ENCODE measurements around the gene RNF168.

RNF168 gene

DNA sequence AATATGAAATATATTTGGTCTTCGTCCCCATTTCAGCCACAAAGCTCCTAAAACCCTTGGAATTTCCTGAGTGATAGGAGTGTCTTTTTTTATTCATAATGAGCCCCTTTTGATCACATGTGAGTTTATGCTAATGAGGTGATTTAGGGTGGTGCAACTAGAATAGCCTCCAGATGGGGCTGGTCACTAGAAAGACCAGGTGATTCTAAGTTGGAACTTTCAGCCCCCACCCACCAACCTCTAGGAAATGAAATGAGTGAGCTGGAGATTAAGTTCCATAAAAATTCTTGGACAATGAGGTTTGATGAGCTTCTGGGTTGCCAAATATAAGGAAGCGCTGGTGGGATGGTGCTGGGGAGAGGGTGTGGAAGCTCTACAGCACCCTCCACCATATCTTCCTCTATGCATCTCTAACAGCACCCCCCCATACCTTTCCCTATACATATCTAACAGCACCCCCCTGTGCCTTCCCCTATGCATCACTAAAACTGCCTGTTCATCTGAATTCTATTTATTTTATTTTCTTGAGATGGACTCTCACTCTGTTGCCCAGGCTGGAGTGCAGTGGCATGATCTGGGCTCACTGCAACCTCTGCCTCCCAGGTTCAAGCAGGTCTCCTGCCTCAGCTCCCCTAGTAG is 13.7 kb upstream of the RNF168 start:
- no peak overlapping the region for H2AK5ac ChIP-seq (ENCODE audit: low read depth, low read length)
- no peak overlapping the region for H4K8ac ChIP-seq (ENCODE audit: low read depth, low read length)
- H2BK12ac ChIP-seq (ENCODE audit: low read length) = no peak overlapping the region
- peaks cover 21 to 36% of the 10 kb centered on the region in 2 donors for H3K9me3 ChIP-seq (replicated peaks in 1 of 2; ENCODE audit: control insufficient read depth in 2 of 2, insufficient read depth in 1 of 2, low read depth in 1 of 2, low read length in 2 of 2)
- H3K14ac ChIP-seq (ENCODE audit: low read length) = no peak overlapping the region
- H3K36me3 ChIP-seq (replicated peaks in 1 of 2; ENCODE audit: control insufficient read depth in 2 of 2, insufficient read depth in 2 of 2, low read length in 2 of 2) = no peaks in the 10 kb centered on the region
- no peak overlapping the region for H3K4me3 ChIP-seq (ENCODE audit: low read length in 2 of 2)
- H3K4me1 ChIP-seq (ENCODE audit: control insufficient read depth in 2 of 2, insufficient read depth in 1 of 2, low read depth in 1 of 2, low read length in 2 of 2) = no peaks in the 10 kb centered on the region
- no peak overlapping the region for H2BK120ac ChIP-seq (ENCODE audit: low read depth, low read length)
- no peak overlapping the region for H3K27ac ChIP-seq (replicated peaks; ENCODE audit: low read length)
- H2BK15ac ChIP-seq (ENCODE audit: low read length) = no peak overlapping the region
- no peak overlapping the region for H3K18ac ChIP-seq (ENCODE audit: low read length)
- H3K23ac ChIP-seq (ENCODE audit: low read depth, low read length, poor library complexity) = no peak overlapping the region
- DNase-seq (ENCODE audit: low spot score) = no peak
- no peak overlapping the region for H2BK5ac ChIP-seq (ENCODE audit: low read length)
- no peak overlapping the region for H3K4ac ChIP-seq (ENCODE audit: low read length)
- H3K79me1 ChIP-seq (ENCODE audit: low read depth, low read length) = no peaks in the 10 kb centered on the region
- WGBS, 2 donors (ENCODE audit: extremely low coverage in 2 of 2, insufficient read length in 2 of 2, insufficient replicate concordance in 1 of 2) = no CpG with 5 or more reads among the region's 2 CpGs
- H3K4me2 ChIP-seq (ENCODE audit: insufficient read depth, low read length, poor library complexity, severe bottlenecking) = no peak overlapping the region
- no peak overlapping the region for H3K9ac ChIP-seq (ENCODE audit: low read depth, low read length, poor library complexity)
- no peak overlapping the region for H2AFZ ChIP-seq (ENCODE audit: low read length)
- H3K27me3 ChIP-seq (ENCODE audit: control insufficient read depth in 3 of 3, insufficient read depth in 3 of 3, low read depth in 1 of 3, low read length in 3 of 3) = no peaks in the 10 kb centered on the region
- H4K91ac ChIP-seq (ENCODE audit: low read depth, low read length, poor library complexity) = no peak overlapping the region

DNA sequence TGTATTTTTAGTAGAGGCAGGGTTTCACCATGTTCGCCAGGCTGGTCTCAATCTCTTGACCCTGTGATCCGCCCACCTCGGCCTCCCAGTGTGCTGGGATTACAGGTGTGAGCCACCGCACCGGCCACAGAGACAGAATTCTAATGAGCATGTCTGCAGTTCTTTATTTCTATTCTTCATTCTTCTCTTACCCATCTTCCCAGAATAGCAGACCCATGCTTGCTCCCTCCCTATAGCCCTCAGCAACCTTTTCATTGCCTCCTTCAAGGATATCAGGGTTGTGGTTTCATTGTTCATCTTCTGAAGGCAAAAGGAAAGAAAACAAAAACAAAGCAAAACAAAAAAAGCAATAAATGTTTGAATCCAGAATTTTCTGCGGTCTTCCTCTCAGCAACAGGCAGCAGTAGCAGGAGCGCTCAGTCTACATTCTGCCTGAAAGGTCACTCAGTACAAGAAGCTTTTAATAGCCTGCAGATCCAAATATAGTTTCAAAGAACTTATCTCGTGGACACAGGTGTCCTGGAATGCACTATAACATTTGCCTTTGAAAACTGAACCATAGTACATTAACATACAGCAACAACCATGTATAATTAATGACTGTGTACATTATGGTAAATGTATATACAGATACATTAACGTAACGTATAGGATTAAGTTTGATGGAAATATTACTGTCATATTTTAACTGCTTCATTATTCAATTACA is 11.5 kb upstream of the RNF168 start, which contains the start of gene SMCO1:
Gene SMCO1 (minus strand): TSS at position 434 of the 709 bp plus-strand sequence. CDS start 137 bp downstream, at position 297.
- no peak within 1 kb of the TSS for H2BK12ac ChIP-seq (ENCODE audit: low read length)
- no peak within 1 kb of the TSS for H2BK15ac ChIP-seq (ENCODE audit: low read length)
- H3K14ac ChIP-seq (ENCODE audit: low read length) = no peak within 1 kb of the TSS
- DNase-seq (ENCODE audit: low spot score) = no peak
- H3K27ac ChIP-seq (replicated peaks; ENCODE audit: low read length) = no peak within 1 kb of the TSS
- no peaks in the 10 kb centered on the region for H3K79me1 ChIP-seq (ENCODE audit: low read depth, low read length)
- H3K27me3 ChIP-seq (ENCODE audit: control insufficient read depth in 3 of 3, insufficient read depth in 3 of 3, low read depth in 1 of 3, low read length in 3 of 3) = peaks cover 0 to 3% (median 0%) of the 10 kb centered on the region in 3 experiments
- whole genome bisulfite sequencing, 2 donors (ENCODE audit: extremely low coverage in 2 of 2, insufficient read length in 2 of 2, insufficient replicate concordance in 1 of 2) = no CpG with 5 or more reads among the region's 10 CpGs
- H3K9ac ChIP-seq (ENCODE audit: low read depth, low read length, poor library complexity) = no peak within 1 kb of the TSS
- no peak within 1 kb of the TSS for H3K4me3 ChIP-seq (ENCODE audit: low read length in 2 of 2)
- H2BK5ac ChIP-seq (ENCODE audit: low read length) = no peak within 1 kb of the TSS
- H4K91ac ChIP-seq (ENCODE audit: low read depth, low read length, poor library complexity) = no peak within 1 kb of the TSS
- no peak within 1 kb of the TSS for H2BK120ac ChIP-seq (ENCODE audit: low read depth, low read length)
- H4K8ac ChIP-seq (ENCODE audit: low read depth, low read length) = no peak within 1 kb of the TSS
- H3K4me1 ChIP-seq (ENCODE audit: control insufficient read depth in 2 of 2, insufficient read depth in 1 of 2, low read depth in 1 of 2, low read length in 2 of 2) = no peaks in the 10 kb centered on the region
- H3K4me2 ChIP-seq (ENCODE audit: insufficient read depth, low read length, poor library complexity, severe bottlenecking) = no peak within 1 kb of the TSS
- H3K18ac ChIP-seq (ENCODE audit: low read length) = no peak within 1 kb of the TSS
- H3K4ac ChIP-seq (ENCODE audit: low read length) = no peak within 1 kb of the TSS
- no peak within 1 kb of the TSS for H2AFZ ChIP-seq (ENCODE audit: low read length)
- H3K36me3 ChIP-seq (replicated peaks in 1 of 2; ENCODE audit: control insufficient read depth in 2 of 2, insufficient read depth in 2 of 2, low read length in 2 of 2) = no peaks in the 10 kb centered on the region
- no peak within 1 kb of the TSS for H2AK5ac ChIP-seq (ENCODE audit: low read depth, low read length)
- peaks cover 15 to 25% of the 10 kb centered on the region in 2 donors for H3K9me3 ChIP-seq (replicated peaks in 1 of 2; ENCODE audit: control insufficient read depth in 2 of 2, insufficient read depth in 1 of 2, low read depth in 1 of 2, low read length in 2 of 2)
- no peak within 1 kb of the TSS for H3K23ac ChIP-seq (ENCODE audit: low read depth, low read length, poor library complexity)

DNA sequence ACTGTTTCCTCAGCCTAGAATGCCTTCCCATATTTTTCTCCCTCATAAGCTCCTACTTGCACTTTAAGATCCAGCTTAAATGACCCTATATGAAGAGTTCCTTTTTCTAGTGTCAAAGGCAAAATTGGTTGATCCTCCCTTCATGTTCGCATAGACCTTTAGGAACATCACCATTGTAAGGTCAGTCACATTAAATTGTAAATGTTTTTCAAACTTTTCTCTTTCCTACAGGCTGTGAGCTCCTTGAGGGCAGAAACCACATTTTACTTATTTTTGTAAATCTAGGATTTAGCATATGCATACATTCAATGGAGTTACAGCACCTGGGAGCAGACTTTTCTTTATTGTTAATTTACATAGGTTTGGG is 10.8 kb upstream of the RNF168 start:
- Histone ChIP-seq H2BK120ac (ENCODE audit: low read depth, low read length) (no peak overlapping the region), H2BK5ac (ENCODE audit: low read length) (no peak overlapping the region), H3K79me1 (ENCODE audit: low read depth, low read length) (no peaks in the 10 kb centered on the region), H3K4ac (ENCODE audit: low read length) (no peak overlapping the region), H3K23ac (ENCODE audit: low read depth, low read length, poor library complexity) (no peak overlapping the region), H3K27me3 (ENCODE audit: control insufficient read depth in 3 of 3, insufficient read depth in 3 of 3, low read depth in 1 of 3, low read length in 3 of 3) (peaks cover 0 to 3% (median 0%) of the 10 kb centered on the region in 3 experiments), H4K8ac (ENCODE audit: low read depth, low read length) (no peak overlapping the region), H3K4me1 (ENCODE audit: control insufficient read depth in 2 of 2, insufficient read depth in 1 of 2, low read depth in 1 of 2, low read length in 2 of 2) (no peaks in the 10 kb centered on the region), H3K27ac (replicated peaks; ENCODE audit: low read length) (no peak overlapping the region), H3K36me3 (replicated peaks in 1 of 2; ENCODE audit: control insufficient read depth in 2 of 2, insufficient read depth in 2 of 2, low read length in 2 of 2) (no peaks in the 10 kb centered on the region), H3K4me3 (ENCODE audit: low read length in 2 of 2) (no peak overlapping the region), H2BK12ac (ENCODE audit: low read length) (no peak overlapping the region), H2AFZ (ENCODE audit: low read length) (no peak overlapping the region), H3K14ac (ENCODE audit: low read length) (no peak overlapping the region), H3K4me2 (ENCODE audit: insufficient read depth, low read length, poor library complexity, severe bottlenecking) (no peak overlapping the region), H2AK5ac (ENCODE audit: low read depth, low read length) (no peak overlapping the region), H3K18ac (ENCODE audit: low read length) (no peak overlapping the region), H3K9ac (ENCODE audit: low read depth, low read length, poor library complexity) (no peak overlapping the region), H2BK15ac (ENCODE audit: low read length) (no peak overlapping the region), H4K91ac (ENCODE audit: low read depth, low read length, poor library complexity) (no peak overlapping the region), H3K9me3 (replicated peaks in 1 of 2; ENCODE audit: control insufficient read depth in 2 of 2, insufficient read depth in 1 of 2, low read depth in 1 of 2, low read length in 2 of 2) (peaks cover 10 to 19% of the 10 kb centered on the region in 2 donors)
- DNase-seq (ENCODE audit: low spot score) = no peak
- WGBS, 2 donors (ENCODE audit: extremely low coverage in 2 of 2, insufficient read length in 2 of 2, insufficient replicate concordance in 1 of 2) = no CpG with 5 or more reads among the region's 1 CpG

DNA sequence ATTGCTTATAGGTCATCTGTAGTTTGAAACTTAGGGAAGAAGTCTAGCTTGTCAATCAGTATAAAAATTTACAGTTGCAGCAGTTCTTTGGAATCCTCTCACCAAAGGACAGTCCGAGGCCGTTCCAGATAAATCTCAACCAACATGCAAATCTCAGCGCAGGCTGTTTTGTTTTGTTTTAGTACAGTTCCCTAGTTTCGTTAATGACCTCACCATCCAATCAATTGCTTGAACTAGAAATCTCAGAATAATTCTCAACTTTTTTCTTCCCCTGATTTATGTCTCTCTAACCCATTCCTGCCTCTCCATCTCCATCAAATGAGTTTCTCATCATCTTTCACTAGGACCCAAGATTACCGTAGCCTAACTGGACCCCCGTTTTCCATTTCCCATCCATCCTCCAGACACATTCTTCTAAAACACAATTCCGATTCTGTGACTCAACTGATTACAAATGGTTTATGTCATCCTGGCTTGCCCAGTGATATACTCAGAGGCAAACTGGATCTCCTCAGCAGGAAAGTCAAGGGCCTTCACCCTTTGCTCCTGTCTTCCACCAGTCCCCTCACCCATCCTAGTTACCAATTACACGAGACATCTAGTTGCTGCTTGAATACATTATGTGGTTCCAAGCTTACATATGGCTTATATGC is 10.3 kb upstream of the RNF168 start:
- Histone ChIP-seq H4K8ac (ENCODE audit: low read depth, low read length) (no peak overlapping the region), H2AK5ac (ENCODE audit: low read depth, low read length) (no peak overlapping the region), H2AFZ (ENCODE audit: low read length) (no peak overlapping the region), H3K14ac (ENCODE audit: low read length) (no peak overlapping the region), H3K27ac (replicated peaks; ENCODE audit: low read length) (no peak overlapping the region), H3K4me3 (ENCODE audit: low read length in 2 of 2) (no peak overlapping the region), H3K9me3 (replicated peaks in 1 of 2; ENCODE audit: control insufficient read depth in 2 of 2, insufficient read depth in 1 of 2, low read depth in 1 of 2, low read length in 2 of 2) (peaks cover 6 to 15% of the 10 kb centered on the region in 2 donors), H3K4me1 (ENCODE audit: control insufficient read depth in 2 of 2, insufficient read depth in 1 of 2, low read depth in 1 of 2, low read length in 2 of 2) (no peaks in the 10 kb centered on the region), H3K4me2 (ENCODE audit: insufficient read depth, low read length, poor library complexity, severe bottlenecking) (no peak overlapping the region), H2BK12ac (ENCODE audit: low read length) (no peak overlapping the region), H4K91ac (ENCODE audit: low read depth, low read length, poor library complexity) (no peak overlapping the region), H2BK15ac (ENCODE audit: low read length) (no peak overlapping the region), H3K23ac (ENCODE audit: low read depth, low read length, poor library complexity) (no peak overlapping the region), H3K4ac (ENCODE audit: low read length) (no peak overlapping the region), H3K36me3 (replicated peaks in 1 of 2; ENCODE audit: control insufficient read depth in 2 of 2, insufficient read depth in 2 of 2, low read length in 2 of 2) (no peaks in the 10 kb centered on the region), H3K27me3 (ENCODE audit: control insufficient read depth in 3 of 3, insufficient read depth in 3 of 3, low read depth in 1 of 3, low read length in 3 of 3) (peaks cover 0 to 3% (median 0%) of the 10 kb centered on the region in 3 experiments), H2BK5ac (ENCODE audit: low read length) (no peak overlapping the region), H3K79me1 (ENCODE audit: low read depth, low read length) (no peaks in the 10 kb centered on the region), H3K9ac (ENCODE audit: low read depth, low read length, poor library complexity) (no peak overlapping the region), H3K18ac (ENCODE audit: low read length) (no peak overlapping the region), H2BK120ac (ENCODE audit: low read depth, low read length) (no peak overlapping the region)
- no CpG with 5 or more reads among the region's 8 CpGs for WGBS, 2 donors (ENCODE audit: extremely low coverage in 2 of 2, insufficient read length in 2 of 2, insufficient replicate concordance in 1 of 2)
- DNase-seq (ENCODE audit: low spot score) = no peak
